A549 (cell line): Measurements from ENCODE around the gene RNF26. TPM values are rescaled to one million over a fixed set of nuclear protein-coding genes. Genes with fewer than 3 reads are reported as not detected.

Experiments
- ATAC-seq, 2 experiments: fragments of 200-7000 bp in 1 of 2; fragments of >200 bp in 1 of 2; cut with Nextera tagmentation in 1 of 2; cut with Tn5 transposase in 1 of 2; 3 replicates each; pipeline versions ENCODE4 v1.8.0 to v1.9.1; 2018 to 2020; ENCODE audit warnings: mild to moderate bottlenecking in 1 of 2, moderate library complexity in 1 of 2
- CTCF ChIA-PET: fragments of 300-600 bp; sonication (Branson Sonifier 250); formaldehyde crosslinking; extraction: SDS; loops from one replicate; lab custom pipeline; 2021; ENCODE audit warnings: antibody characterized with exemption, inconsistent platforms; lab: Yijun Ruan, JAX
- POLR2A ChIA-PET: fragments of 350-600 bp; formaldehyde crosslinking; extraction: SDS; loops from one replicate; lab custom pipeline; 2021; ENCODE audit warnings: antibody characterized with exemption, inconsistent platforms; lab: Yijun Ruan, JAX
- DNase-seq, 2 experiments: peaks; one replicate each; pipeline versions ENCODE4 v3.0.0 to v3.0.0-alpha.2; 2011 to 2016; ENCODE audit warnings: low read depth in 1 of 2, low spot score in 1 of 2
- FAIRE-seq: peaks from 2 replicates; lab custom pipeline; 2011; peaks lifted over from hg19 to GRCh38; lab: Jason Lieb, UNC
- H3K27ac ChIP-seq, 2 experiments: fragments of >200 bp; sonication (Bioruptor Twin); formaldehyde crosslinking; 3 replicates each; pipeline ENCODE4 v1.5.1; 2016 to 2017
- H3K4me1 ChIP-seq: fragments of >200 bp; sonication (Bioruptor Twin); formaldehyde crosslinking; 3 replicates; pipeline ENCODE4 v1.6.1; 2016
- H3K4me2 ChIP-seq: fragments of >200 bp; sonication (Bioruptor Twin); formaldehyde crosslinking; 3 replicates; pipeline ENCODE4 v1.6.1; 2016
- H3K4me3 ChIP-seq: fragments of >200 bp; sonication (Bioruptor Twin); formaldehyde crosslinking; 3 replicates; pipeline ENCODE4 v1.5.1; 2016
- H3K9me3 ChIP-seq: fragments of >200 bp; sonication (Bioruptor Twin); formaldehyde crosslinking; 3 replicates; pipeline ENCODE4 v1.6.1; 2016
- CBX2 ChIP-seq: fragments of 200-600 bp; sonication (generic); IDR thresholded peaks from 2 replicates; pipeline ENCODE4 v1.6.1; 2016; ENCODE audit warnings: low read depth, mild to moderate bottlenecking, borderline replicate concordance
- CBX8 ChIP-seq: fragments of 200-600 bp; sonication (generic); IDR thresholded peaks from 2 replicates; pipeline ENCODE4 v1.6.1; 2016
- CEBPB ChIP-seq, 2 experiments: fragments of >200 bp in 1 of 2; sonication (Bioruptor Twin) in 1 of 2; formaldehyde crosslinking in 1 of 2; IDR thresholded peaks; 2 replicates each; pipeline ENCODE4 v1.6.1; 2012 to 2016
- EHF ChIP-seq: fragments of 250-450 bp; sonication (Bioruptor Pico); IDR thresholded peaks from 2 replicates; pipeline ENCODE4 v1.5.0; 2020; ENCODE audit warnings: mild to moderate bottlenecking
- EHMT2 ChIP-seq: fragments of 200-600 bp; sonication (generic); IDR thresholded peaks from 2 replicates; pipeline ENCODE4 v1.6.1; 2016; ENCODE audit warnings: antibody characterized with exemption, low read depth, mild to moderate bottlenecking, moderate library complexity
- EP300 ChIP-seq, 2 experiments: fragments of >200 bp; sonication (Bioruptor Twin); formaldehyde crosslinking; IDR thresholded peaks; 2 replicates in 1 of 2; 3 replicates in 1 of 2; pipeline ENCODE4 v1.6.1; 2016 to 2017
- FOSB ChIP-seq: fragments of 250-450 bp; sonication (Bioruptor Pico); IDR thresholded peaks from 2 replicates; pipeline ENCODE4 v1.5.0; 2020; ENCODE audit warnings: mild to moderate bottlenecking, moderate library complexity
- FOSL2 ChIP-seq, 2 experiments: fragments of 450-650 bp in 1 of 2; fragments of >200 bp in 1 of 2; sonication (Bioruptor Twin) in 1 of 2; formaldehyde crosslinking; IDR thresholded peaks; 2 replicates each; pipeline versions ENCODE4 v1.5.0 to v1.6.1; 2016 to 2020; ENCODE audit warnings: mild to moderate bottlenecking in 1 of 2, moderate library complexity in 1 of 2
- HEYL ChIP-seq: fragments of 250-450 bp; sonication (Bioruptor Pico); IDR thresholded peaks from 2 replicates; pipeline ENCODE4 v1.8.0; 2021; ENCODE audit warnings: mild to moderate bottlenecking, moderate library complexity
- JUN ChIP-seq, 2 experiments: fragments of >200 bp; sonication (Bioruptor Twin); formaldehyde crosslinking; IDR thresholded peaks; 2 replicates in 1 of 2; 3 replicates in 1 of 2; pipeline ENCODE4 v1.6.1; 2016 to 2017
- JUNB ChIP-seq: fragments of >200 bp; sonication (Bioruptor Twin); formaldehyde crosslinking; IDR thresholded peaks from 2 replicates; pipeline ENCODE4 v1.6.1; 2016
- NPAS2 ChIP-seq: fragments of 250-450 bp; sonication (Bioruptor Pico); IDR thresholded peaks from 2 replicates; pipeline ENCODE4 v1.8.0; 2022; ENCODE audit warnings: mild to moderate bottlenecking, moderate library complexity, borderline replicate concordance
- NR3C1 ChIP-seq: fragments of >200 bp; sonication (Bioruptor Twin); formaldehyde crosslinking; IDR thresholded peaks from 3 replicates; pipeline ENCODE4 v1.6.1; 2017
- SMC3 ChIP-seq: fragments of >200 bp; sonication (Bioruptor Twin); formaldehyde crosslinking; IDR thresholded peaks from 3 replicates; pipeline ENCODE4 v1.6.1; 2018; ENCODE audit warnings: inconsistent platforms
- ZC3H11A ChIP-seq: fragments of 450-650 bp; IDR thresholded peaks from 2 replicates; pipeline ENCODE4 v1.6.1; 2014; ENCODE audit warnings: antibody characterized with exemption, mild to moderate bottlenecking
- ZNF302 ChIP-seq: fragments of 250-450 bp; sonication (Bioruptor Pico); IDR thresholded peaks from 2 replicates; pipeline ENCODE4 v1.9.0; 2021; ENCODE audit warnings: inconsistent platforms, mild to moderate bottlenecking, moderate library complexity
- ZSCAN20 ChIP-seq: fragments of 250-450 bp; sonication (Bioruptor Pico); IDR thresholded peaks from 2 replicates; pipeline ENCODE4 v1.8.0; 2022; ENCODE audit warnings: mild to moderate bottlenecking, moderate library complexity
- WGBS: methylation state at CpG from one replicate; pipeline ENCODE4 v1.1.6; 2017; ENCODE audit errors: missing lambda C conversion rate; 5-methylcytosine and 5-hydroxymethylcytosine counted together
- polyA plus RNA-seq, 4 experiments: library from polyadenylated mRNA; depleted of rRNA in 3 of 4; stranded (reverse); fragments of >200 nt; fragmentation: RNase III in 1 of 4; extraction: RNeasy Plus Mini Kit Qiagen cat#74134 plus additional on column Dnase treatment in 1 of 4; gene quantifications; 2 replicates in 3 of 4; 3 replicates in 1 of 4; pipeline ENCODE4 v1.2.3, GENCODE V29; 2011 to 2017
- TF ChIP-seq, protein P1 (sequence below): fragments of 250-450 bp; sonication (Bioruptor Pico); IDR thresholded peaks from 2 replicates; pipeline ENCODE4 v1.5.0; 2021; ENCODE audit warnings: mild to moderate bottlenecking, moderate library complexity, borderline replicate concordance
- TF ChIP-seq, protein P2 (sequence below): fragments of 150-350 bp; IDR thresholded peaks from 2 replicates; pipeline ENCODE4 v1.6.1; 2014; ENCODE audit warnings: low read depth, mild to moderate bottlenecking, low read length
- TF ChIP-seq, protein P3 (sequence below): IDR thresholded peaks from 2 replicates; pipeline ENCODE4 v1.6.1; 2012
- TF ChIP-seq, protein P4 (sequence below): fragments of >200 bp; sonication (Bioruptor Twin); formaldehyde crosslinking; IDR thresholded peaks from 3 replicates; pipeline ENCODE4 v1.5.1; 2016

RNF26 gene
- polyA plus RNA-seq, 2 of the 4 experiments (the other 2 are of a cell fraction), result 23.5 to 26.5 TPM

DNA sequence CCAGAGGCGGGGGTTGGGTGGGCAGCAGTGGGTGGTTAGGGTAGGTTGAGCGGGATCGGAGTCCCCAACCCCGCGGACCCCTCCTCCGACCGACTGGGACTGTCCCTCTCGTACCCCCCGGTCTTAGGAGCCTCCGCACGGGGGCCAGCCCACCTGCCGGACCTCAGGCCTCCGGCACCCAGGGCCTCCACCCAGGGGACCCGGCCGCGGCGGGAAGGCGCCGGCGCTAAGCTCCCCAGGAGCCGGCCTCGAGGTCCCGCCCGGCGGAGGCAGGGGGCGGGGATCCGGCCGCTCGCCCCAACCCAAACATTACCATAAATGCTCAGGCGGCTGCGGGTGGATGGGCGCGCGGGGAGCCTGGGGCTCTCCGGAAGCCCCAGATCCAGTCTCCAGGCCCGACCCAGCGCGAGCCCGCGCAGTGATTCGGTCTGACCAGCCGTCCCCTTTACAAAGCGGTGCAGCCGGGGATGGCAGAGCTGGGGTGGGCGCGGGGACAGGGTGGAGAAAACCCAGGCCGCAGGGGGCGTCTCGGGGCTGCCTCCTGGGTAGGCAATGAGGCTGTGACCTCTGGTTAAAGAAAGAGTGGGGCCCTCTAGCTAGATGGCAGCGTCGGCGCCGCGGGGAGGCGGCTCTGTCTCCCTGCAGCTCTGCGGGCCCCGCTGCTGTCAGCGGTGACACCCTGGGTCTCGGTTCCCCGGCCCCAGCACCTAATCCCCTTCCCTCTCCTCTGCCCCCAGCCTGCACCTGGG lies 13.4 kb upstream of the RNF26 start:
- peak in 1 of 2 experiments; percentile 22 for DNase-seq
- Histone ChIP-seq H3K4me2 (peak overlapping the region; percentile 88), H3K9me3 (no peaks in the 10 kb centered on the region), H3K4me3 (peak overlapping the region; percentile 46), H3K4me1 (peaks cover 34% of the 10 kb centered on the region), H3K27ac (peak overlapping the region; percentile 70 to 91)
- ChIA-PET POLR2A (no interaction called here), CTCF (interaction anchor here (0.5 to 11.6 kb wide), 18 partner anchors 12 to 223 kb away, joined by 3 to 160 read pairs (median 6); partner anchors contain the start of genes C1QTNF5, RNF26 and USP2)
- WGBS, result 43% methylated on average over 8 of the region's 60 CpGs
- peak; percentile 16 to 44; a peak in 4 of 6 replicates for ATAC-seq
- FAIRE-seq, result no peak
- no peak for TF ChIP-seq FOSB
- TF ChIP-seq EHF (CRISPR knock-in tag), result no peak
- no peak for TF ChIP-seq EHMT2
- TF ChIP-seq JUNB, result no peak
- TF ChIP-seq NPAS2 (CRISPR knock-in tag), result no peak
- TF ChIP-seq EP300 (IDR thresholded peaks at IDR 0.05), result no peak

DNA sequence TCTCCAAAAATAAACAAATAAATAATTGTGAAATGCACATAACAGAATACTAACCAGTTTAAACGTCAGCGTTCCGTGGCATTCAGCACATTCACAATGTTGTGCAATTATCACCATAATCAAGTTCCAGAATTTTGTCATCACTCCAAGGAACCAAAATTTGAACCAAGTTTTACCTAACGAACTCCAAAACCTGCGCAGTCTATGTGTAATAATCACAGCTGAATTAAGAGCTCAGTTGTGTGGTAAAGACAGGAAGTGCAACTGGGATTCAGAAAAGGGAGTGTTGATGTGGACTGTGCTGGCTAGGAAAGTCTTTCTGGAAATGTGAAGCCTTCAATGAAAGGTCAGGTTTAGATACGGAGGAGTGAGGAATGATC lies 12.0 kb upstream of the RNF26 start:
- H3K9me3 ChIP-seq, result no peaks in the 10 kb centered on the region
- WGBS, result 47% methylated on average over 6 of the region's 6 CpGs
- no peak for DNase-seq
- peak; percentile 33 to 64; a peak in 3 of 6 replicates for ATAC-seq
- TF ChIP-seq CEBPB (IDR thresholded peaks at IDR 0.05) (peak in 1 of 2 experiments; percentile 30; a peak in 1 of 4 replicates), SMC3 (no peak)
- peaks cover 32% of the 10 kb centered on the region for H3K4me1 ChIP-seq
- ChIA-PET POLR2A (interaction anchor here (0.9 to 1.2 kb wide), 2 partner anchors 153 to 227 kb away, joined by 3 read pairs; a partner anchor contains a TSS), CTCF (interaction anchor here (0.8 to 11.6 kb wide), 22 partner anchors 11 to 266 kb away, joined by 3 to 160 read pairs (median 8); partner anchors contain the start of genes C1QTNF5, CBL, RNF26 and USP2)
- H3K27ac ChIP-seq, result peak overlapping the region; percentile 70 to 91; a peak in 5 of 6 replicates
- peak overlapping the region; percentile 88 for H3K4me2 ChIP-seq
- FAIRE-seq, result no peak
- peak overlapping the region; percentile 46 for H3K4me3 ChIP-seq

DNA sequence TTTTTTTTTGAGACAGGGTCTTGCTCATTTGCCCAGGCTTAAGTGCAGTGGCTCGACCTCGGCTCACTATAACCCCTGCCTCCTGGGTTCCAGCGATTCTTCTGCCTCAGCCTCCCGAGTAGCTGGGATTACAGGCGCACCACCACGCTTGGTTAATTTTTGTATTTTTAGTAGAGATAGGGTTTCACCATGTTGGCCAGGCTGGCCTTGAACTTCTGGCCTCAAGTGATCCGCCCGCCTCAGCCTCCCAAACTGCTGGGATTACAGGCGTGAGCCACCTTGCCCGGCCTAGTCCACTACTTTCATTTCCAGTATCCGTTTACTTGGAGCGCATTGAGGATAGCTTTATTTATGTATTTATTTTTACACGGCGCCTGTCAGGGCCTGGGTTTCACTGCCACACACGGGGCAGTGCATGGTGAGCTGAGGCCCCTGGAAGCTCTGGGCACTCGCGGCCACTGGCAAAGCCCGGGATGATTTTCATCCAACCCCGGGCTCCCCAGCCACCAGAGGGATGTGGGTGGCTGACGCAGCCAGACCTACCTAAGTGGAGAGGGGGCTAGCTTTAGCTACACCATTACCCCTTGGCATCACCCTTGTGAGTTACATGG lies 11.3 kb upstream of the RNF26 start:
- CTCF ChIA-PET, result interaction anchor here (0.7 to 11.6 kb wide), 35 partner anchors 8 to 220 kb away, joined by 3 to 160 read pairs (median 6); partner anchors contain the start of genes C1QTNF5, CBL and RNF26
- FAIRE-seq (no peak), DNase-seq (no peak)
- no peak for TF ChIP-seq ZNF302 (CRISPR knock-in tag)
- TF ChIP-seq, protein P1, sequence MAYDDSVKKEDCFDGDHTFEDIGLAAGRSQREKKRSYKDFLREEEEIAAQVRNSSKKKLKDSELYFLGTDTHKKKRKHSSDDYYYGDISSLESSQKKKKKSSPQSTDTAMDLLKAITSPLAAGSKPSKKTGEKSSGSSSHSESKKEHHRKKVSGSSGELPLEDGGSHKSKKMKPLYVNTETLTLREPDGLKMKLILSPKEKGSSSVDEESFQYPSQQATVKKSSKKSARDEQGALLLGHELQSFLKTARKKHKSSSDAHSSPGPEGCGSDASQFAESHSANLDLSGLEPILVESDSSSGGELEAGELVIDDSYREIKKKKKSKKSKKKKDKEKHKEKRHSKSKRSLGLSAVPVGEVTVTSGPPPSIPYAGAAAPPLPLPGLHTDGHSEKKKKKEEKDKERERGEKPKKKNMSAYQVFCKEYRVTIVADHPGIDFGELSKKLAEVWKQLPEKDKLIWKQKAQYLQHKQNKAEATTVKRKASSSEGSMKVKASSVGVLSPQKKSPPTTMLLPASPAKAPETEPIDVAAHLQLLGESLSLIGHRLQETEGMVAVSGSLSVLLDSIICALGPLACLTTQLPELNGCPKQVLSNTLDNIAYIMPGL (CRISPR knock-in tag), result no peak
- no peak for TF ChIP-seq CBX8
- no peak for TF ChIP-seq CBX2
- TF ChIP-seq FOSL2 (IDR thresholded peaks at IDR 0.05), result no peak
- no peak for TF ChIP-seq FOSL2 (CRISPR knock-in tag; IDR thresholded peaks at IDR 0.05)
- TF ChIP-seq, protein P2, sequence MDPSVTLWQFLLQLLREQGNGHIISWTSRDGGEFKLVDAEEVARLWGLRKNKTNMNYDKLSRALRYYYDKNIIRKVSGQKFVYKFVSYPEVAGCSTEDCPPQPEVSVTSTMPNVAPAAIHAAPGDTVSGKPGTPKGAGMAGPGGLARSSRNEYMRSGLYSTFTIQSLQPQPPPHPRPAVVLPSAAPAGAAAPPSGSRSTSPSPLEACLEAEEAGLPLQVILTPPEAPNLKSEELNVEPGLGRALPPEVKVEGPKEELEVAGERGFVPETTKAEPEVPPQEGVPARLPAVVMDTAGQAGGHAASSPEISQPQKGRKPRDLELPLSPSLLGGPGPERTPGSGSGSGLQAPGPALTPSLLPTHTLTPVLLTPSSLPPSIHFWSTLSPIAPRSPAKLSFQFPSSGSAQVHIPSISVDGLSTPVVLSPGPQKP, result no peak
- no peak for TF ChIP-seq ZSCAN20 (CRISPR knock-in tag)
- TF ChIP-seq, protein P3, sequence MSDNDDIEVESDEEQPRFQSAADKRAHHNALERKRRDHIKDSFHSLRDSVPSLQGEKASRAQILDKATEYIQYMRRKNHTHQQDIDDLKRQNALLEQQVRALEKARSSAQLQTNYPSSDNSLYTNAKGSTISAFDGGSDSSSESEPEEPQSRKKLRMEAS, result no peak
- TF ChIP-seq HEYL (CRISPR knock-in tag), result no peak
- TF ChIP-seq NR3C1, result no peak
- TF ChIP-seq JUN (IDR thresholded peaks at IDR 0.05), result no peak
- TF ChIP-seq ZC3H11A, result no peak
- TF ChIP-seq, protein P4, sequence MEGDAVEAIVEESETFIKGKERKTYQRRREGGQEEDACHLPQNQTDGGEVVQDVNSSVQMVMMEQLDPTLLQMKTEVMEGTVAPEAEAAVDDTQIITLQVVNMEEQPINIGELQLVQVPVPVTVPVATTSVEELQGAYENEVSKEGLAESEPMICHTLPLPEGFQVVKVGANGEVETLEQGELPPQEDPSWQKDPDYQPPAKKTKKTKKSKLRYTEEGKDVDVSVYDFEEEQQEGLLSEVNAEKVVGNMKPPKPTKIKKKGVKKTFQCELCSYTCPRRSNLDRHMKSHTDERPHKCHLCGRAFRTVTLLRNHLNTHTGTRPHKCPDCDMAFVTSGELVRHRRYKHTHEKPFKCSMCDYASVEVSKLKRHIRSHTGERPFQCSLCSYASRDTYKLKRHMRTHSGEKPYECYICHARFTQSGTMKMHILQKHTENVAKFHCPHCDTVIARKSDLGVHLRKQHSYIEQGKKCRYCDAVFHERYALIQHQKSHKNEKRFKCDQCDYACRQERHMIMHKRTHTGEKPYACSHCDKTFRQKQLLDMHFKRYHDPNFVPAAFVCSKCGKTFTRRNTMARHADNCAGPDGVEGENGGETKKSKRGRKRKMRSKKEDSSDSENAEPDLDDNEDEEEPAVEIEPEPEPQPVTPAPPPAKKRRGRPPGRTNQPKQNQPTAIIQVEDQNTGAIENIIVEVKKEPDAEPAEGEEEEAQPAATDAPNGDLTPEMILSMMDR, result no peak
- TF ChIP-seq, all 56 proteins: peak for 0
- no peak overlapping the region for H3K27ac ChIP-seq
- H3K4me2 ChIP-seq, result no peak overlapping the region
- 95% methylated on average over 18 of the region's 20 CpGs for WGBS
- H3K9me3 ChIP-seq, result no peaks in the 10 kb centered on the region
- H3K4me1 ChIP-seq, result peaks cover 28% of the 10 kb centered on the region
- no peak for ATAC-seq
- POLR2A ChIA-PET, result interaction anchor here (1.2 kb wide), 1 partner anchor 154 kb away, joined by 3 read pairs; no protein-coding TSS in a partner anchor
- no peak overlapping the region for H3K4me3 ChIP-seq
